ENCODE data around the gene DOP1B.
"Not testable (repeated sequence)": the region's sequence is repeated elsewhere in the genome, so short reads cannot be mapped to it uniquely, and the experiment has no call there.

DOP1B gene

GRCh38 chr21:36171741-36172331 lies 15.2 kb downstream of the DOP1B start:
- DNase-seq (ENCODE audit: low read depth in 2 of 2) = no peak

GRCh38 chr21:36174780-36175179 lies 18.2 kb downstream of the DOP1B start:
- DNase-seq (ENCODE audit: low read depth in 2 of 2) = no peak

- DNase-seq (ENCODE audit: low read depth in 2 of 2) = no peak
Measured at GRCh38 chr21:36175771-36176565, 19.3 kb downstream of the DOP1B start.

- DNase-seq (ENCODE audit: low read depth in 2 of 2) = no peak
Measured at GRCh38 chr21:36178349-36178748, 21.7 kb downstream of the DOP1B start.

- DNase-seq (ENCODE audit: low read depth in 2 of 2) = no peak
Measured at GRCh38 chr21:36179145-36179544, 22.5 kb downstream of the DOP1B start.

GRCh38 chr21:36180963-36181362 lies 24.3 kb downstream of the DOP1B start:
- no peak for DNase-seq (ENCODE audit: low read depth in 2 of 2)

- no peak for DNase-seq (ENCODE audit: low read depth in 2 of 2)
Measured at GRCh38 chr21:36183144-36183795, 26.6 kb downstream of the DOP1B start.

GRCh38 chr21:36184545-36184944 lies 27.9 kb downstream of the DOP1B start:
- no peak for DNase-seq (ENCODE audit: low read depth in 2 of 2)

GRCh38 chr21:36185523-36185922 lies 28.9 kb downstream of the DOP1B start:
- no peak for DNase-seq (ENCODE audit: low read depth in 2 of 2)

- no peak for DNase-seq (ENCODE audit: low read depth in 2 of 2)
Measured at GRCh38 chr21:36186081-36186480, 29.5 kb downstream of the DOP1B start.

GRCh38 chr21:36186506-36187399 lies 30.1 kb downstream of the DOP1B start:
- DNase-seq (ENCODE audit: low read depth in 2 of 2) = no peak

GRCh38 chr21:36188081-36188681 lies 31.6 kb downstream of the DOP1B start:
- no peak for DNase-seq (ENCODE audit: low read depth in 2 of 2)

GRCh38 chr21:36188937-36189336 lies 32.3 kb downstream of the DOP1B start:
- no peak for DNase-seq (ENCODE audit: low read depth in 2 of 2)

- DNase-seq (ENCODE audit: low read depth in 2 of 2) = no peak
Measured at GRCh38 chr21:36190736-36191135, 34.1 kb downstream of the DOP1B start.

GRCh38 chr21:36193200-36193599 lies 36.6 kb downstream of the DOP1B start:
- no peak for DNase-seq (ENCODE audit: low read depth in 2 of 2)

- DNase-seq (ENCODE audit: low read depth in 2 of 2) = no peak
Measured at GRCh38 chr21:36194024-36194423, 37.4 kb downstream of the DOP1B start.

GRCh38 chr21:36195613-36196012 lies 39.0 kb downstream of the DOP1B start:
- DNase-seq (ENCODE audit: low read depth in 2 of 2) = no peak

GRCh38 chr21:36199021-36199420 lies 42.4 kb downstream of the DOP1B start:
- DNase-seq (ENCODE audit: low read depth in 2 of 2) = no peak

- not testable (repeated sequence) for DNase-seq (ENCODE audit: low read depth in 2 of 2)
Measured at GRCh38 chr21:36199575-36199974, 43.0 kb downstream of the DOP1B start.

- DNase-seq (ENCODE audit: low read depth in 2 of 2) = no peak
Measured at GRCh38 chr21:36200081-36200561, 43.5 kb downstream of the DOP1B start.

Data from stimulated activated CD4-positive, alpha-beta T cell treated with anti-CD3 and anti-CD28 coated beads, Interleukin-1b, Interleukin-23, amount 100 ng/mL, for 4 hours (primary cell).